ENCODE data around the gene TBC1D2.

TBC1D2 gene

DNA sequence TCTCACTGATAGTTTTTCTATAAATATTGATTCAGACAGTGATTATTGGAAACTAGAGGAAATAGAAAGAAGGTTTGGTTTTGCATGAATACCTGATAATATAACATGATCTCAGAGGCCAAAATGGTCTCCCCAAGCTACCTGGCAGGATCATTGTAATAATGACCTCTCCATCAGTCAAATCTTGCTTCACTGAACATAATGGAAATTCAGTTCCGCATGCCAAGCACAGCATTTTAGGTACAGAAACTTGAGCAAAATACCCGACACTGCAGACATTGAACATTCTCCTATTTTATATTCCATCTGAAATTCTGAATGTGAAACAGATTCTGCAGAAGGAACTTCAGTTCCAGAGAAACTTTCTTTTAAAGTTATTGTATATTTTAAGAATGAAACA is 9.1 kb upstream of the TBC1D2 start:
- in situ Hi-C loops (cut with HindIII; ENCODE audit: low pct_unique_long_range_greater_than_20kb, low sequenced_read_pairs) = no loop called here
- no peak for TF ChIP-seq JUND (IDR thresholded peaks at IDR 0.05; ENCODE audit: low read depth)
- no peak for DNase-seq (ENCODE audit: low read depth in 1 of 2, low spot score in 1 of 2)

DNA sequence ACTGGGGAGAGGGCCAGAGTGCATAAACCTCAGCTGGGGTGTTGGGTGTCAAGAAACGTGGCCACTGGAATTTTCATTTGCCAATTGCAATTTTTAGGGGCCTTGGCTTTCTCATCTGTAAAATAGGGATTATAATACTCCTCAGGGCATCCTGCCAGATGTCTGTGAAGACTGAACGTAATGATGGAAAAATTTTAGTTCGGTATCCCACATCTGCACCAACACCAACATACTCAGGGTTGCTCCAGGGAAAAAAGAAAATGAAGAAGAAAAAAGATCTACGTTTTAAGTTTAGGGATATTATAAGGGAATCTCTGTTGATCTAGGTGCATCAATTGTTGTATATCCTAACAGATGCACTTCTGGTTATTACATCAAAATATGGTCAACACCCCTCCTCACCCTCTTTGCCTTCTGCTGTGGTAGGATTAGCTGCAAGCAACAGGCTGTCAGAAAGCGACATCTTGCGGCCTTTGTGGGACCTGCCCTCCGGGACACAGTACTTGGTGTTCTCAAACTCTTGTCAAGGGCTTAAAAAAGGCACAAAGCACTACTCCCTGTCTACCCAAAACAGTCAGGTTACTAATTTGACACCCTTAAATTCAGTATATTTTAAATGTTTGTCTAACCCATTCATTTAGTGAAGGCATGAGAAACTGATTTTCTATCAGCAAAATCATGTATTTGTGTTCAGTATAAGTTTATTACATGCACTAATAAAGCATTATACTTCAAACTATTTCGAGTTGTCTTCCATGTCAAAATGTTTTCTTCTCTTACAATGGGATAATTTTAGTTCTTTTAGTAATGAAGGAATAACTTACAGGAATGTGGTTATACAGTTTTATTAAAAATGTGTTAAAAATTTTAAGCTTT is 8.3 kb upstream of the TBC1D2 start:
- in situ Hi-C loops (cut with HindIII; ENCODE audit: low pct_unique_long_range_greater_than_20kb, low sequenced_read_pairs) = no loop called here
- DNase-seq (ENCODE audit: low read depth in 1 of 2, low spot score in 1 of 2) = peak; percentile 39 to 79
- no peak for TF ChIP-seq JUND (IDR thresholded peaks at IDR 0.05; ENCODE audit: low read depth)

- DNase-seq (ENCODE audit: low read depth in 1 of 2, low spot score in 1 of 2) = no peak
- TF ChIP-seq JUND (IDR thresholded peaks at IDR 0.05; ENCODE audit: low read depth) = no peak
- in situ Hi-C loops (cut with HindIII; ENCODE audit: low pct_unique_long_range_greater_than_20kb, low sequenced_read_pairs) = no loop called here
These were observed 7.6 kb upstream of the TBC1D2 start for GRCh38 chr9:98263080-98263479.

DNA sequence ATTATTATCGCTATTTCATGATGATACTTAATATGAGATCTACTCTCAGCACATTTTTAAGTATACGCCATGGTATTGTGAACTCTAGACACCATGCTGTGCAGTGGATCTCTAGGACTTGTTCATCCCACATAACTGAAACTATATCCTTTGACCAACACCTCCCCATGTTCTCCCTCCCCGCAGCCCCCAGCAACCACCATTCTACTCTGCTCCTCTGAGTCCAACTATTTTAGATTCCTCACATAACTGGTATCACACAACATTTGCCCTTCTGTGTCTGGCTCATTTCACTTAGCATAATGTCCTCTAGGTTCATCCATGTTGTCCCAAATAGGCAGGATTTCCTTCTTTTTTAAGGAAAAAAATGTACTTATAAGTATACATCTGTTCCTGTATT is 6.6 kb upstream of the TBC1D2 start:
- DNase-seq (ENCODE audit: low read depth in 1 of 2, low spot score in 1 of 2) = no peak
- in situ Hi-C loops (cut with HindIII; ENCODE audit: low pct_unique_long_range_greater_than_20kb, low sequenced_read_pairs) = no loop called here
- no peak for TF ChIP-seq JUND (IDR thresholded peaks at IDR 0.05; ENCODE audit: low read depth)

DNA sequence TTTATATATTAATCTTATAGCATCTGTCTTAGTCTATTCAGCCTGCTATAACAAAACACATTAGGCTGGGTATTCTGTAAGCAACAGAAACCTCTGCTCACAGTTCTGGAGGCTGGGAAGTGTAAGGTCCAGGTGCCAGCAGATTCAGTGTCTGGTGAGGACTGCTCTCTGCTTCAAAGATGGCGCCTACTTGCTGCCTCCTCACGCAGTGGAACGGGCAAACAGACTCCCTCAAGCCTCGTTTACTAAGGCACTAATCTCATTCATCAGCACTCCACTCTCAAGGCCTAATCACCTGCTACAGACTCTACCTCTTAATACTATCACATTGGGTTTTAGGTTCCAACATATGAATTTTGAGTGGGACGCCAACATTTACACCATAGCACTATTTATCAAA is 5.2 kb upstream of the TBC1D2 start:
- in situ Hi-C loops (cut with HindIII; ENCODE audit: low pct_unique_long_range_greater_than_20kb, low sequenced_read_pairs) = no loop called here
- no peak for TF ChIP-seq JUND (IDR thresholded peaks at IDR 0.05; ENCODE audit: low read depth)
- no peak for DNase-seq (ENCODE audit: low read depth in 1 of 2, low spot score in 1 of 2)

GRCh38 chr9:98259791-98260190 is 4.3 kb upstream of the TBC1D2 start:
- no peak for DNase-seq (ENCODE audit: low read depth in 1 of 2, low spot score in 1 of 2)
- in situ Hi-C loops (cut with HindIII; ENCODE audit: low pct_unique_long_range_greater_than_20kb, low sequenced_read_pairs) = no loop called here
- no peak for TF ChIP-seq JUND (IDR thresholded peaks at IDR 0.05; ENCODE audit: low read depth)

DNA sequence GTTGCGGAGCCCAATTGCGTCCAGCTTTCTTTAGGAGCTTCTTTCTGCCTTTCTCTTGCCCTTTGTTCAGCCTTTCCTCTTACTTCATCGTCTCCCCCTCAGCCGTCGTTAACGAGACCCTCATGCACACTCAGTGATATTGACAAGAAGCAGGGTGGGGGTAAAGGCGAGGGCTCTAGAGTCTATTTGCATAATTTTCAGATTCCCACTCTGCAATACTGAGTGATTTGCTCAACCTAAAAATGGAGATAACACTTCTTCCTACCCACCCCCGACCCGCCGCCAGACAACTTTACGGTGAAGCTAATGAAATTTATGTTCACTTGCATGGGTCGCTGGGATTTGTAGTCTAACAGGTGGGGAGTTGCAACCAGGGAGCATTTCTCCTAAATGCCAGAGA is 1.3 kb upstream of the TBC1D2 start:
- in situ Hi-C loops (cut with HindIII; ENCODE audit: low pct_unique_long_range_greater_than_20kb, low sequenced_read_pairs) = no loop called here
- DNase-seq (ENCODE audit: low read depth in 1 of 2, low spot score in 1 of 2) = no peak
- TF ChIP-seq JUND (IDR thresholded peaks at IDR 0.05; ENCODE audit: low read depth) = no peak

DNA sequence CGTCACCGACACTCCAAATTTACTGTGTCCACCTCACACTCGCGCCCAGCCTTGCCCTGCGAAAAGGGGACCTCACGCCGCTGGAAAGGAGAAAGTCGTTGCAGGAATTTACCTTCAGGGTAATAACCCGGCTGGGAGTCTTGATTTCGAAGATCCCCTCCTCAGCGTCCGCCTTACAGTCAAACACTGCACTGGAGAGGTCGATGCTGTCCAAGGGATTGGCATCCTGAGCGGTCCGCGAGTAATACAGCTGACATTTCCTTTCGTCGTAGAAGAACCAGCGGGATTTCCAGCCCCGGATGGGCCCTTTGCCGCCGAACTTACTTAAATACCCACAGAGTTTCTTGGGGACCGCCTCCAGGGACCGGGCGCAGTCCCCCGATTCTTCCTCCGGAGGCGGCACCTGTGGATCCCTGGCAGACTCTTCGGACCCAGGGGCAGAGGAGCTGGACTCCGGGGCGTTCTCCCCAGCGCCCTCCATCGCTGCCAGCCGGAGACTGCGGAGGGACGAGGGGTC is 330 bp downstream of the TBC1D2 start:
- in situ Hi-C loops (cut with HindIII; ENCODE audit: low pct_unique_long_range_greater_than_20kb, low sequenced_read_pairs) = no loop called here
- TF ChIP-seq JUND (IDR thresholded peaks at IDR 0.05; ENCODE audit: low read depth) = no peak
- DNase-seq (ENCODE audit: low read depth in 1 of 2, low spot score in 1 of 2) = peak in 1 of 2 experiments; percentile 24

GRCh38 chr9:98254228-98255060 is 1.0 kb downstream of the TBC1D2 start:
- in situ Hi-C loops (cut with HindIII; ENCODE audit: low pct_unique_long_range_greater_than_20kb, low sequenced_read_pairs) = no loop called here
- TF ChIP-seq JUND (IDR thresholded peaks at IDR 0.05; ENCODE audit: low read depth) = no peak
- no peak for DNase-seq (ENCODE audit: low read depth in 1 of 2, low spot score in 1 of 2)

DNA sequence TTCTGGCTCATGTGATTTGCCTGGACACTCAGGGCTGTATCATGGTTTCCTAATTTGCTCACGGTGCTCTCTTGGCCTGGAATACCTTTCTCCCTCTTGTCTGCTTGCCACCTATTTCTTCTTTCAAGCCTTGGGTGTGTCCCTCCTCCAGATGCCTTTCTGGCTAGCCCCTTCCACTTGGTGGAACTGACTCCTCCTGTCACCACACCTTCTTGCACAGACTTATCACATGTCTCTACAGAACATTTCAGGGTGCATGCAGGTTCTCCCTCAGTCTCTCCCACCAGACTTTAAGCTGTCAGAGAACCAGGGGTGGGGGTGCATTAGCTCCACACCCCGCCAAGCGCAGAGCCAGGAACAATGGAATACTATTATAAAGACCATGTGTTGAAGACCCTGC is 1.9 kb downstream of the TBC1D2 start:
- no peak for TF ChIP-seq JUND (IDR thresholded peaks at IDR 0.05; ENCODE audit: low read depth)
- in situ Hi-C loops (cut with HindIII; ENCODE audit: low pct_unique_long_range_greater_than_20kb, low sequenced_read_pairs) = no loop called here
- DNase-seq (ENCODE audit: low read depth in 1 of 2, low spot score in 1 of 2) = no peak

DNA sequence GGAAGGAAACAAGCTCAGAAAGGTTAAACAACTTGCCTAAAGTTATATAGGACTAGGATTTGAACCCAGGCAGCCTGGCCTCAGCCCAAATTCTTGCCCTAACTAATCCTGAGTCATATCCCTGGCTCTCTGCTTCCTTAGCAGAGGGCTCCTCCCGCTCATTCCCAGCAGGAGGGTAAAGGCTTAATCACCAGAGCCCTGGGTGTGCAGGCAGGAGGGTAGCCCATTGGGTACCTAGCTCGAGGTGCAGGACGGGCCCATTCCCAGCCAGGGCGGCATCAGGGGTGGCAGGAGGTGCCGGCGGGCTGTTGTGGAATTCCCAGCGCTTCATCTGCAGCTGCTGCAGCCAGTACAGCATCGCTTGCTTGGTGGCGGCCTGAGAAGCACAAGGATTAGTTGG is 3.9 kb downstream of the TBC1D2 start:
- in situ Hi-C loops (cut with HindIII; ENCODE audit: low pct_unique_long_range_greater_than_20kb, low sequenced_read_pairs) = no loop called here
- no peak for DNase-seq (ENCODE audit: low read depth in 1 of 2, low spot score in 1 of 2)
- no peak for TF ChIP-seq JUND (IDR thresholded peaks at IDR 0.05; ENCODE audit: low read depth)

- no peak for TF ChIP-seq JUND (IDR thresholded peaks at IDR 0.05; ENCODE audit: low read depth)
- in situ Hi-C loops (cut with HindIII; ENCODE audit: low pct_unique_long_range_greater_than_20kb, low sequenced_read_pairs) = no loop called here
- DNase-seq (ENCODE audit: low read depth in 1 of 2, low spot score in 1 of 2) = no peak
These were observed 5.7 kb downstream of the TBC1D2 start for GRCh38 chr9:98249771-98250170.
